Heart right ventricle (tissue), 16 donors: ENCODE results near the gene MAGI2. TPM values are rescaled to one million over a fixed set of nuclear protein-coding genes. Genes with fewer than 3 reads are reported as not detected.
A peak's percentile ranks its signal among the peaks of the same experiment; 100 is the strongest.

Source experiments
- ATAC-seq, 8 donors: fragments of 200-7000 bp; cut with Tn5 transposase; one replicate each; pipeline ENCODE4 v1.9.1; 2020; ENCODE audit warnings: mild to moderate bottlenecking in 8 of 8, moderate library complexity in 8 of 8, moderate number of reproducible peaks in 1 of 8
- DNase-seq, 2 donors: peaks; one replicate each; pipeline ENCODE4 v3.0.0-alpha.2; 2020
- H3K27ac ChIP-seq, 10 donors: fragments of 200-600 bp; sonication (generic) in 2 of 10; one replicate each; pipeline versions ENCODE4 v1.5.0 to v1.8.0; 2020 to 2022; ENCODE audit warnings: mild to moderate bottlenecking in 3 of 10
- H3K27me3 ChIP-seq, 7 donors: fragments of 200-600 bp; one replicate each; pipeline ENCODE4 v1.8.0; 2021 to 2022; ENCODE audit warnings: mild to moderate bottlenecking in 2 of 7
- H3K36me3 ChIP-seq, 9 donors: fragments of 200-600 bp; sonication (generic) in 1 of 9; one replicate each; pipeline versions ENCODE4 v1.5.0 to v1.8.0; 2020 to 2022; ENCODE audit warnings: mild to moderate bottlenecking in 2 of 9
- H3K4me1 ChIP-seq, 9 donors: fragments of 200-600 bp; sonication (generic) in 1 of 9; one replicate each; pipeline versions ENCODE4 v1.5.0 to v1.8.0; 2020 to 2022; ENCODE audit warnings: mild to moderate bottlenecking in 4 of 9
- H3K4me3 ChIP-seq, 10 donors: fragments of 200-600 bp; sonication (generic) in 2 of 10; one replicate each; pipeline versions ENCODE4 v1.5.0 to v1.8.0; 2020 to 2022; ENCODE audit warnings: mild to moderate bottlenecking in 7 of 10, moderate library complexity in 2 of 10
- H3K9me3 ChIP-seq, 11 donors: fragments of 200-600 bp in 10 of 11; sonication (generic) in 2 of 11; one replicate each; pipeline versions ENCODE4 v1.5.0 to v1.8.0; 2013 to 2022; ENCODE audit warnings: mild to moderate bottlenecking in 2 of 11, control low read depth in 1 of 11, moderate library complexity in 1 of 11
- CTCF ChIP-seq, 9 donors: fragments of 200-600 bp; sonication (generic) in 2 of 9; IDR thresholded peaks; one replicate each; pipeline versions ENCODE4 v1.5.0 to v1.8.0; 2021 to 2022; ENCODE audit warnings: antibody characterized with exemption in 9 of 9, mild to moderate bottlenecking in 5 of 9, moderate library complexity in 1 of 9
- WGBS, 2 donors: extraction: QIAGEN DNeasy Blood & Tissue Kit; methylation state at CpG; one replicate each; pipeline ENCODE4 v1.1.7; 2013; ENCODE audit warnings: inconsistent platforms in 1 of 2; 5-methylcytosine and 5-hydroxymethylcytosine counted together
- intact Hi-C, 10 donors: fragments of 100-400 bp; cut with DNase I; formaldehyde crosslinking; loops; one replicate each; pipeline versions ENCODE4 v1.11.1 to v1.14.2; 2022
- polyA plus RNA-seq, 2 donors: library from polyadenylated mRNA; stranded (reverse); fragments of 200-250 nt; gene quantifications; one replicate each; pipeline ENCODE4 v1.2.3, GENCODE V29; 2013
- total RNA-seq, 10 donors: library from RNA; stranded (reverse); fragmentation: NEBNext Ultra II Directional in 3 of 10; extraction: Animal tissue kit (Norgen Biotek cat#: 25700) in 3 of 10; gene quantifications; one replicate each; pipeline versions ENCODE4 v1.2.1 to v1.2.4, GENCODE V29; 2021 to 2023
- donor health status: Arrhythmogenic right ventricular cardiomyopathy.
- donor health status: ischemic (EF 13 %, LVEDD 7.1; RV severe dilation, severe dysfunction).
- donor health status: healthy with polysubstance abuse.
- donor health status: DM: no; HTN: yes; CAD: no.
- donor health status: DM: no; HTN: no; CAD: no.
- donor health status: ischemic (EF 25% LVEDD 6.9; RV normal size, moderate dysfunction).
- donor health status: ischemic (EF 25% LVEDD 5.7; RV mildly dilated, moderate dysfunction).
- donor health status: healthy.
- donor health status: DM: yes; HTN: yes; CAD: no.
- donor health status: Ischemic cardiomyopathy.
- donor health status: ischemic (EF 35%, LVEDD 5.7; RV mildly dilated, moderate dysfunction).
- donor health status: nonischemic (EF 11% LVEDD 7.7; RV severe dilation, severe dysfunction).
- donor health status: DM: yes; HTN: yes; CAD: no.
- donor health status: PGD.
- donor health status: ischemic (EF 29% LVEDD 5.4; RV normal size, mild dysfunction).
- donor health status: nonischemic (EF 23%, LVEDD 6.1; RV moderate dilation, normal function).

Gene MAGI2
- total and polyA plus RNA-seq, 12 donors: 0.83 to 6.0 (median 4.1) TPM

- H3K27me3 ChIP-seq: no peaks in the 10 kb centered on the region
- H3K27ac ChIP-seq: no peak overlapping the region
- intact Hi-C loops: no loop called here
- no peak for TF ChIP-seq CTCF (IDR thresholded peaks at IDR 0.05)
- DNase-seq (no peak), ATAC-seq (no peak)
- 81 to 82% methylated on average over 9 of the region's 9 CpGs for WGBS, 2 donors
- H3K36me3 ChIP-seq: no peaks in the 10 kb centered on the region
- H3K4me1 ChIP-seq: peaks cover 0 to 3% (median 0%) of the 10 kb centered on the region in 9 donors
- H3K9me3 ChIP-seq: no peaks in the 10 kb centered on the region
- no peak overlapping the region for H3K4me3 ChIP-seq
Measured at GRCh38 chr7:78141522-78142281, 1311.8 kb downstream of the MAGI2 start.

- no peaks in the 10 kb centered on the region for H3K36me3 ChIP-seq
- H3K4me1 ChIP-seq: peaks cover 0 to 3% (median 0%) of the 10 kb centered on the region in 9 donors
- DNase-seq (no peak), ATAC-seq (no peak)
- 87 to 89% methylated on average over 2 of the region's 2 CpGs for WGBS, 2 donors
- no peaks in the 10 kb centered on the region for H3K9me3 ChIP-seq
- no peak overlapping the region for H3K4me3 ChIP-seq
- intact Hi-C loops: no loop called here
- H3K27me3 ChIP-seq: no peaks in the 10 kb centered on the region
- H3K27ac ChIP-seq: no peak overlapping the region
- no peak for TF ChIP-seq CTCF (IDR thresholded peaks at IDR 0.05)
Measured at GRCh38 chr7:78140109-78140508, 1313.4 kb downstream of the MAGI2 start.

- no peak overlapping the region for H3K27ac ChIP-seq
- TF ChIP-seq CTCF (IDR thresholded peaks at IDR 0.05): no peak
- ATAC-seq (peak in 3 of 8 donors; percentile 43 to 46 (median 44)), DNase-seq (no peak)
- intact Hi-C loops: loop anchor here in 1 of 10 donors (10.0 kb wide), 1 partner anchor 85 kb away; no protein-coding TSS in a partner anchor
- 44 to 53% methylated on average over 3 of the region's 3 CpGs for WGBS, 2 donors
- no peaks in the 10 kb centered on the region for H3K9me3 ChIP-seq
- H3K36me3 ChIP-seq: no peaks in the 10 kb centered on the region
- no peaks in the 10 kb centered on the region for H3K27me3 ChIP-seq
- H3K4me1 ChIP-seq: peaks cover 0 to 3% (median 0%) of the 10 kb centered on the region in 9 donors
- no peak overlapping the region for H3K4me3 ChIP-seq
Measured at GRCh38 chr7:78139335-78139734, 1314.1 kb downstream of the MAGI2 start.

- TF ChIP-seq CTCF (IDR thresholded peaks at IDR 0.05): no peak
- WGBS, 2 donors: 82% methylated on average over 11 of the region's 11 CpGs
- Histone ChIP-seq H3K36me3 (no peaks in the 10 kb centered on the region), H3K27me3 (no peaks in the 10 kb centered on the region), H3K27ac (no peak overlapping the region), H3K4me1 (peaks cover 0 to 3% (median 0%) of the 10 kb centered on the region in 9 donors), H3K9me3 (no peaks in the 10 kb centered on the region), H3K4me3 (no peak overlapping the region)
- ATAC-seq (no peak), DNase-seq (no peak)
- intact Hi-C loops: loop anchor here in 1 of 10 donors (10.0 kb wide), 1 partner anchor 90 kb away; no protein-coding TSS in a partner anchor
Measured at GRCh38 chr7:78134774-78135173, 1318.7 kb downstream of the MAGI2 start.
